Activated CD4-positive, alpha-beta T cell treated with anti-CD3 and anti-CD28 coated beads, Interleukin-2, amount 10 ng/mL, durations not matched to agents 7 days and 5 days (primary cell): ENCODE measurements around the gene MB. TPM values are rescaled to one million over a fixed set of nuclear protein-coding genes. Genes with fewer than 3 reads are reported as not detected.

Experiments
- CTCF ChIA-PET: fragments of 350-600 bp; sonication (Branson Sonifier 250); formaldehyde crosslinking; loops from one replicate; lab custom pipeline; 2021; ENCODE audit warnings: antibody characterized with exemption; lab: Charles Lee
- POLR2A ChIA-PET: fragments of 350-600 bp; sonication (Branson Sonifier 250); formaldehyde crosslinking; loops from one replicate; lab custom pipeline; 2021; ENCODE audit warnings: antibody characterized with exemption; lab: Charles Lee
- DNase-seq: peaks from one replicate; pipeline ENCODE4 v3.0.0-alpha.2; 2020
- H3K27ac Mint-ChIP-seq: one replicate; pipeline ENCODE4 v1.8.0; 2021; ENCODE audit warnings: mild to moderate bottlenecking, moderate library complexity, mixed read lengths
- H3K27me3 Mint-ChIP-seq: one replicate; pipeline ENCODE4 v1.8.0; 2021; ENCODE audit warnings: mixed read lengths
- H3K36me3 Mint-ChIP-seq: one replicate; pipeline ENCODE4 v1.8.0; 2021; ENCODE audit warnings: low read depth, mixed read lengths
- H3K4me1 Mint-ChIP-seq: one replicate; pipeline ENCODE4 v1.8.0; 2021; ENCODE audit warnings: mixed read lengths
- H3K4me3 Mint-ChIP-seq: one replicate; pipeline ENCODE4 v1.8.0; 2021; ENCODE audit warnings: mild to moderate bottlenecking, moderate library complexity, mixed read lengths
- H3K9me3 Mint-ChIP-seq: one replicate; pipeline ENCODE4 v1.8.0; 2021; ENCODE audit warnings: mixed read lengths
- total RNA-seq, 2 experiments: library from RNA; stranded (reverse); gene quantifications; one replicate each; pipeline ENCODE4 v1.2.3, GENCODE V29; 2021

Gene MB
- total RNA-seq, 2 experiments from 2014 or later: 0.20 TPM; not detected in 1

DNA sequence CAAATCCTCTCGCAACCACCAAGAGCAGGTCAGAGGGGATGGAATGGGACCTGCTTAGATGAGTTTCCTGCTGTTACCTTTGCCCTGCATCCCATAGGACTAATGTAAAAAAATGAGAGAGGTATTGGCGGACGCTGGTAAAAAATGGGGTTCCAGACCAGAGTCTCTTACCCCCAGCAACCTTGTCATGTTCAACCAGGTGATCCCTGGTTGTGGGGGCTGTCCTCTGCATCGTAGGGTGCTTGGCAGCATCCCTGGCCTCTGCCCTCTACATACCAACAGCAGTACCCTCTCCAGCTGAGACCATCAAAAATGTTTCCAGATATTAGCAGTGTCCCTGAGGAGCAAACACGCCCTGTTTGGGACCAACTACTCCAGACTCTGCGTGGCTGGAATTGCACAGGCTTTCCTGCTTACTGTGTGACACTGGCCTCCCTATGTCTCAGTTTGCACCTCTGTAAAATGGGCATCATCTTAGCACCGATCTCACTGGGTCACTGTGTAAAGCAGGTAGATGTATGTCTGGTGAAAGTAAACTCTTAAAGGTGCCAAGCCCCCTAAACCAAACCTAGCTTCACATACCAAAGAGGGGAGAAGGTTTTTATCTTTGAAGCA is 32.6 kb upstream of the MB start:
- no peak for DNase-seq
- Mint-ChIP-seq H3K36me3 (peaks cover 56% of the 10 kb centered on the region), H3K27ac (peak overlapping the region; percentile 100), H3K4me1 (peaks cover 51% of the 10 kb centered on the region), H3K4me3 (peak overlapping the region; percentile 99), H3K9me3 (peaks cover 13% of the 10 kb centered on the region), H3K27me3 (no peaks in the 10 kb centered on the region)
- CTCF ChIA-PET: interaction anchor here (0.7 kb wide), 1 partner anchor 416 kb away, joined by 3 read pairs; no protein-coding TSS in a partner anchor
- POLR2A ChIA-PET: interaction anchor here (0.5 to 0.6 kb wide), 2 partner anchors 9 to 373 kb away, joined by 3 read pairs; no protein-coding TSS in a partner anchor

DNA sequence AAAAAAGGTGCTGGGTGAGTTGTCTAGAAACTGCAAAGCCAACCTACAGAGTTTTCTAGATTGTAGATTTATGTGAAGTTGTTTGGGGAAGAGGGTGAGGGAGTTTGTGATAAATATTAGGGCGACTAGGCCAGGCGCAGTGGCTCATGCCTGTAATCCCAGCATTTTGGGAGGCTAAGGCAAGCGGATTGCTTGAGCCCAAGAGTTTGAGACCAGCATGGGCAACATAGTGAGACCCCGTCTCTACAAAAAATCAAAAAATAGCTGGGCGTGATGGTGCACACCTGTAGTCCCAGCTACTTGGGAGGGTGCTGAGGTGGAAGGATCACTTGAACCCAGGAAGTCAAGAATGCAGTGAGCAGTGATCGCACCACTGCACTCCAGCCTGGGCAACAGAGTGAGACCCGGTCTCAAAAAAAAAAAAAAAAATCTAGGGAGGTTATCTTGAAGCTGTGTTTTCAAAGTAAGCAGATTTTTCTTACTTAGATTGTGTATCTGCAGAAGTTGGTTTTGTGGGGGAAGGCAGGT is 32.0 kb upstream of the MB start:
- Mint-ChIP-seq H3K4me1 (peaks cover 45% of the 10 kb centered on the region), H3K9me3 (peaks cover 10% of the 10 kb centered on the region), H3K27ac (peak overlapping the region; percentile 100), H3K4me3 (peak overlapping the region; percentile 99), H3K36me3 (peaks cover 50% of the 10 kb centered on the region), H3K27me3 (no peaks in the 10 kb centered on the region)
- DNase-seq: no peak
- ChIA-PET CTCF (interaction anchor here (0.7 to 1.9 kb wide), 2 partner anchors 8 to 417 kb away, joined by 3 to 8 read pairs; no protein-coding TSS in a partner anchor), POLR2A (interaction anchor here (0.6 kb wide), 2 partner anchors 10 to 23 kb away, joined by 3 to 4 read pairs; no protein-coding TSS in a partner anchor)

DNA sequence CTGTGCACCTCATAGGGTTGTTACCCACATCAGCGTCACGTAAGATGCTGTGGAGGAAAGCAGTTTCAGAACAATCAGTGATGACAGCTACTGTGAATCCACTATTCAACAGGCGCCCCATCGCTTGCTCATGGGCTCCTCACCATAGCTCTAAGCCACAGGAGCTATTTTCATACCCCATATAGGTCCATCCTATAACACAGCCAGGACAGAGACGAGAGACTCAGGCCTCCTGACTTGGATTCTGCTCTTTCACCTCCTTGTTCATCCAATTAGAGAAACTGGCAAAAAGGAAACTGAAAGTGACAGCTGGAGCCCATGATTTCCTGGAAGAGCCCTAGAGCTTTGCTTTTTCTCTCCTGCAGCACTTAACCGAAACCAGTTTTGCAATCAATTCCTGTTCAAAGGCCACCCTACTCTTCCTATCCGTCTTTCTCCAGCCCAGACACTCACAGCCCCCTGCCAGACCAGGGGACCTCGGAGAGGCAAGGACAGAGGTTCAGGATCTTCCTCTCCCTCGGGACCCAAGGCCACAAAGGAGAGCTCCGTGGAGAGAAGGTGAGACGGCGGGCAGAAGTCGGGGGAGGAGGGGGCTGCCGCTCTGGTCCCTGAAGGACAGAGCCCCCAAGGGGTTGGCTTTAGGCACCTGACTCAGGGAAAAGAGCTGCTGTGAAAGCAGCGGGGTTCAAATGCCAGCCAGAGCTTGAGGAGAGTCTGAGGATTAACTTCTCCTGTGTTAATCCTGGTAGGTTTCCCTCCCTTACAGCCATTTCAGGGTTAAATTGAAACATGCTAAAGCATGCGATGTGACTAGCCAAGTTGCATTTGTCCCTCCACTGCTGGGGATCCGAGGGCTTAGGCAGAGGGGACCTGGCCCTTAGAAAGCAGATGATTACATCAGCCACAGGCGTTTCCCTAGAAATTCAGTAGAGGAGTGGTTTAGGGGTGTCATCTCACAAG is 31.2 kb upstream of the MB start, which contains the start of gene APOL6:
Gene APOL6 (plus strand): TSS at position 381 of the 960 bp plus-strand sequence. CDS start 7,980 bp downstream, outside the sequence.
- peak; percentile 84 for DNase-seq
- peak within 1 kb of the TSS; percentile 99 for H3K4me3 Mint-ChIP-seq
- peaks cover 43% of the 10 kb centered on the region for H3K36me3 Mint-ChIP-seq
- CTCF ChIA-PET: interaction anchor here (0.9 to 1.9 kb wide), 6 partner anchors 9 to 35 kb away, joined by 3 to 8 read pairs (median 4); no protein-coding TSS in a partner anchor
- peaks cover 6% of the 10 kb centered on the region for H3K9me3 Mint-ChIP-seq
- POLR2A ChIA-PET: interaction anchor here (0.6 to 1.0 kb wide), 5 partner anchors 15 to 379 kb away, joined by 3 to 11 read pairs (median 3); no protein-coding TSS in a partner anchor
- H3K4me1 Mint-ChIP-seq: peaks cover 38% of the 10 kb centered on the region
- peak within 1 kb of the TSS; percentile 100 for H3K27ac Mint-ChIP-seq
- H3K27me3 Mint-ChIP-seq: no peaks in the 10 kb centered on the region

DNA sequence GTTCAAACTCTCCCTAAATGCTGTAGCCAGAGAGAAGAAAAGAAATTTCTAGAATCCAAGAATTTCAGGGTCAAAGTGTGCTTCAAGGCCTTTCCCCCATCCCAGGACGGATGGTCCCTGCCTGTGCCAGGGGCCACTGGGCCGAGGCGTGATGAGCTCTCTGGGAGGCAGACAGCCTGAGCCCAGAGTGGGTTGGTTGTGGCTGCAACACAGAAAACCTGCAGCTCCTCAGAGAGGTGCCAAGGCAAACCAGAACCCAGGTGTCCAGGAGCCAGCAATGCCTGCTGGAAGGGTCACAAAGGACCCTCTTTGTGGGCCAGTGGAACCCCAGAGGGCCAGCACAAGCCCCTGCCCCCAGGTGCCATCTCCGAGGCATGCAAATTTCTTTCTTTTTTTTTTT is 28.5 kb upstream of the MB start:
- no peak for DNase-seq
- POLR2A ChIA-PET: no interaction called here
- peaks cover 20% of the 10 kb centered on the region for H3K4me1 Mint-ChIP-seq

DNA sequence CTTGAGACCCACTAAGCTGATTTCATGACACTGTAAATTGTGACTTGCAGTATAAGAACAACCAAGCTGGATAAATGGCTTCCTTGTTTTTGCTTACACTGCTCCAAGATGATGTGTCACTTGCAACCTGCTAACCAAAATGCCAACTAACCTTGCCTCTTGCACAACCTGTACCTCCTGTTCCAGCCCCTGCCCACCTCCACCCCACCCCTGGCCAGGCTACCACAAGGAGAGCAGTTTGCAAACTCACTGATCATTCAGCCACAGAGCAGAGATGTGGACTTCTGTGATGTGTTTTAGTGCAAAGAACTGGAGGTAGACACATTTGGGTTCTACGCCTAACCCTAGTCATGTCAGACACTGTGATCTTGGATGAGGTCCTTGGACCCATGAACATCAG is 26.9 kb upstream of the MB start:
- POLR2A ChIA-PET: no interaction called here
- CTCF ChIA-PET: no interaction called here
- Mint-ChIP-seq H3K4me1 (peaks cover 13% of the 10 kb centered on the region), H3K4me3 (no peak overlapping the region), H3K27me3 (no peaks in the 10 kb centered on the region), H3K27ac (no peak overlapping the region), H3K36me3 (peaks cover 6% of the 10 kb centered on the region), H3K9me3 (no peaks in the 10 kb centered on the region)
- DNase-seq: no peak

More for the DNA sequence above, 28.5 kb upstream of the MB start:
- Mint-ChIP-seq H3K27ac (no peak overlapping the region), H3K27me3 (no peaks in the 10 kb centered on the region), H3K4me3 (no peak overlapping the region), H3K9me3 (no peaks in the 10 kb centered on the region), H3K36me3 (peaks cover 21% of the 10 kb centered on the region)
- CTCF ChIA-PET: interaction anchor here (0.6 kb wide), 1 partner anchor 499 kb away, joined by 3 read pairs; no protein-coding TSS in a partner anchor

DNA sequence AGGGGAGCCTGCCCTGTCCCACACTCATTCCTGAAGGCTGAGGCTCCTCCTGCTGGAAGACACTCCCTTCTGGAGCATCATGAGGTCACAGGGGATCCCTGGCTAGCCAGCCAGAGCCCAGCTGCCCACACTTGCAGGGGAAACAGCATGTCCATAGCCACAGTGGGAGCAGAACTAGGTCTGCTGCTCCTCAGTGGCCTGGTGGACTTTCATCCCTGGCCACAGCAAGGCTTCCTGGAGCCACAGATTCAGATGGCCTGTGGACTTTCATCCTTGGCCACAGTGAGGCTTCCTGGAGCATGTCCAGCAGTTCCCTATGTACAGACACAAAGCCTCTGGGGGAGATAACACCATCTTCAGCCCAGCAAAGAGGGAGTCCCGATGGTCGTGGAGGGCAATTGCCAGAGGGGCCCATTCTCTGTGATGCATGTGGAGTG is 25.2 kb upstream of the MB start:
- ChIA-PET CTCF (interaction anchor here (0.6 kb wide), 1 partner anchor 39 kb away, joined by 3 read pairs; no protein-coding TSS in a partner anchor), POLR2A (no interaction called here)
- Mint-ChIP-seq H3K36me3 (no peaks in the 10 kb centered on the region), H3K4me3 (no peak overlapping the region), H3K27ac (no peak overlapping the region), H3K4me1 (peaks cover 10% of the 10 kb centered on the region), H3K27me3 (peaks cover 1% of the 10 kb centered on the region), H3K9me3 (no peaks in the 10 kb centered on the region)
- no peak for DNase-seq

DNA sequence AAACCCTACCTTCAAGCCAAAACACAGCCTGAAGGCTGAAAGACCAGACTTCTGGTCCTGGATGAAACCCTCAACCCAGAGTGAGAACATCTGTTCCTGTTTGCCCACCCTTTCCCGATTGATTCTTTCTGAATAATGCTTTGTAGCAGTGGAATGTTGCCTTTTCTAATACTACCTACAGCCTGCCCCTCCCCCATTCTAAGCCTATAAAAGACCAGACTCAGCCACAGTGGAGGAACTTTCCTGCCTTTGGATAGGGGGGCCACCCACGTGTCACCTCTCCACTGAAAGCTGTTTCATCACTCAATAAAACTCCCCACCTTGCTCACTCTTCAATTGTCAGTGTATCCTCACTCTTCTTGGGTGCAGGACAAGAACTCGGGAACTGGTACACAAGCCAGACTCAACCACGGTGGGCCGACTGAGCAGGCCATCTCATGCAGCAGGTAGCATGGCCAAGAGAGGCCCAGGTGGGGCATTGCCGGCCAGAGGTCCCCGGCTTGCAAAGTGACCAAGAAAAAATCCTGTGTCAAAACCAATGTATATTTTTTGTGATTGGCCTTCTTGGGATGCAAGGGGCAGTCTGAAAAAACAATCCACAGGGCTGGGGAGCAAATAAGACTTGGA is 24.5 kb upstream of the MB start:
- CTCF ChIA-PET: no interaction called here
- no peak overlapping the region for H3K27ac Mint-ChIP-seq
- H3K4me3 Mint-ChIP-seq: no peak overlapping the region

DNA sequence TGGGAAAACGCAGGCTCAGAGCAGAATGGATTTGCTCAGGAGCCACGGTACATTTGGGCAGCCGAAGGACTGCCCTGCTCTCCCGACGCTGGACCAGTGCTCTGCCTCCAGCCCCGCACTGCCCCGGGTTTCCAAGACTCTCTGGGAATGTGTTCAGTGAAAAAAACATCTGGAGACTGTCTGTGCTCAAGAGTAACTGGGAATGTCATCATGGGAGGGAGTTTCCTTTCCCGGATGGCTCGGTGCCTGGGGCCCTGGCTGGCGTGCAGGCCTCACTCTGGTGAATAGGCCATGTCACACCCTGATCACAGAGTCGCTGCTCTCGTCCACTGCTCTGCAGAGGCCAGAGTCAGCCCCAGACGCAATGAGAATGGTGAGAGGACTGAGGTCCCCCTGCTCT is 21.3 kb upstream of the MB start:
- H3K27ac Mint-ChIP-seq: peak overlapping the region; percentile 14
- H3K27me3 Mint-ChIP-seq: peaks cover 9% of the 10 kb centered on the region
- H3K9me3 Mint-ChIP-seq: no peaks in the 10 kb centered on the region
- CTCF ChIA-PET: interaction anchor here (1.0 kb wide), 1 partner anchor 24 kb away, joined by 3 read pairs; no protein-coding TSS in a partner anchor
- H3K4me3 Mint-ChIP-seq: no peak overlapping the region
- DNase-seq: no peak
- H3K36me3 Mint-ChIP-seq: no peaks in the 10 kb centered on the region
- POLR2A ChIA-PET: no interaction called here
- peaks cover 10% of the 10 kb centered on the region for H3K4me1 Mint-ChIP-seq

More for the DNA sequence above, 24.5 kb upstream of the MB start:
- POLR2A ChIA-PET: no interaction called here
- no peak for DNase-seq
- no peaks in the 10 kb centered on the region for H3K9me3 Mint-ChIP-seq
- peaks cover 4% of the 10 kb centered on the region for H3K27me3 Mint-ChIP-seq
- H3K36me3 Mint-ChIP-seq: no peaks in the 10 kb centered on the region
- H3K4me1 Mint-ChIP-seq: peaks cover 3% of the 10 kb centered on the region

DNA sequence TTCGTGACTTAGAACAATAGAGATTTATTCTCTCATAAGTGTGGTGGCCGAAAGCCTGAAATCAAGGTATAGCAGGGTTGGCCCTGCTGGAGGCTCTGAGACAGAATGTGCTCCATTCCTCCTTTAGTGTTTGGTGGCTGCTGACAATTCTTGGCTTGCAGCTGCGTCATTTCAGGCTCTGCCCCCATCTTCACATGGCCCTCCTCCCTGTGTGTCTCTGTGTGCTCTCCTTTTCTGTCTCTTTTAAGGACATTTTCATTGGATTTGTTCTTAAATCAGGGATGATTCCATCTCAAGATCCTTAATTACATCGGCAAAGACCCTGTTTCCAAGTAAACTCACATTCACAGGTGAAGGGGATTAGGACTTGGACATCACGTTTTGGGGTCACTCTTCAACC is 20.9 kb upstream of the MB start:
- Mint-ChIP-seq H3K4me1 (peaks cover 14% of the 10 kb centered on the region), H3K27ac (peak overlapping the region; percentile 14), H3K27me3 (peaks cover 9% of the 10 kb centered on the region), H3K9me3 (no peaks in the 10 kb centered on the region), H3K4me3 (no peak overlapping the region), H3K36me3 (no peaks in the 10 kb centered on the region)
- ChIA-PET CTCF (interaction anchor here (1.0 to 1.2 kb wide), 2 partner anchors 10 to 24 kb away, joined by 3 read pairs; partner anchors contain the start of gene APOL6), POLR2A (no interaction called here)
- no peak for DNase-seq

DNA sequence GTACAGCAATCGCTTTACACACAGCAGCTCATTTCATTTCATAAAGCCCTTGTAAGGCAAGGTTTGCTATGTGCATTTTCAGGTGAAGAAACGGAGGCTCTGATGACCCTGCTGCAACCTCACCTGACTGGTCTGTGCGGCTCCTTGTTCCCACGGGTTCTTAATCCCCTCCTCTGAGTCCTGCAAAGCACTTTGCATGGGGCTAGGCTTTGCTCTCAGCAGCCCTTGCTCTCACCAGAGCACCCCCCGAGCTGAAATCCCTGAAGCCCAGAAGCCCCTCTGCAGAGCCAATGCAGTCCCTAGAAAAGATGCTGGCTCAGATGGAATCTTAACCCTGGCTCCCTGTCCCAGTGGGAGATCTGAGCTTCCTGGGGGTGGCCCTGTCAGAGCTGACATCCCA is 20.1 kb upstream of the MB start:
- H3K27ac Mint-ChIP-seq: no peak overlapping the region
- CTCF ChIA-PET: interaction anchor here (1.0 to 1.2 kb wide), 3 partner anchors 11 to 23 kb away, joined by 3 to 4 read pairs (median 3); partner anchors contain the start of gene APOL6
- H3K36me3 Mint-ChIP-seq: no peaks in the 10 kb centered on the region
- peaks cover 14% of the 10 kb centered on the region for H3K4me1 Mint-ChIP-seq
- H3K4me3 Mint-ChIP-seq: no peak overlapping the region
- DNase-seq: no peak
- POLR2A ChIA-PET: no interaction called here
- H3K9me3 Mint-ChIP-seq: no peaks in the 10 kb centered on the region
- peaks cover 9% of the 10 kb centered on the region for H3K27me3 Mint-ChIP-seq

DNA sequence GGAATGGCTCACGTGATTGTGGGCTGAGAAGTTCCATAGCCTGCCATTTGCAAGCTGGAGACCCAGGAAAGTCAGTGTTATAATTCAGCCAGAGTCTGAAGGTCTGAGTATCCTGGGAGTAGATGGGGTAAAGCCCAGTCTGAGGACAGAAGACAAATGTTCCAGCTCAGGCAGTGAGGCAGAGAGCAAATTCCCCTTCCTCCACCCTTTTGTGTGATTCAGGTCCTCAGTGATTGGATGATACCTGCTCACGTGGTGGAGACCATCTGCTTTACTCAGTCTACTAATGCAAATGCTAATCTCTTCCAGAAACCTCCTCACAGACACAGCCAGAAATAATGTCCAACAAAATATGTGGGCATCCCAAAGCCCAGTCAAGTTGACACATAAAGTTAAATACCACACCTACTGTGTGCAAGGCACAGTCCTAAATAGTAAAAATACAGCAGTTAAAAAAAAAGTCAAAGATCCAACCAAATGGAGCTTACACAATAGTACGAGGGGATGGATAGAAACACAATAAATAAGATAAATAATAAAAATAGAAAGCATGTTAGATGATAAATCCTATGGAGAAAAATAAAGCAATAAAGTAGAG is 17.9 kb upstream of the MB start:
- Mint-ChIP-seq H3K27ac (no peak overlapping the region), H3K27me3 (peaks cover 9% of the 10 kb centered on the region), H3K36me3 (no peaks in the 10 kb centered on the region), H3K9me3 (no peaks in the 10 kb centered on the region), H3K4me1 (peaks cover 18% of the 10 kb centered on the region), H3K4me3 (no peak overlapping the region)
- ChIA-PET POLR2A (no interaction called here), CTCF (no interaction called here)
- DNase-seq: no peak
